A673 (cell line): ENCODE results near the gene MYO7A. TPM values are rescaled to one million over a fixed set of nuclear protein-coding genes. Genes with fewer than 3 reads are reported as not detected.

Experiments
- BruUV-seq: library from RNA; stranded (reverse); fragments of 400-500 nt; replicated peaks from 2 replicates; lab custom pipeline; 2021; lab: Mats Ljungman, UMichigan
- CTCF ChIA-PET: fragments of 300-600 bp; sonication (Branson Sonifier 250); formaldehyde crosslinking; loops from one replicate; lab custom pipeline; 2022; ENCODE audit warnings: antibody characterized with exemption; lab: Charles Lee
- POLR2A ChIA-PET: fragments of 300-600 bp; sonication (Branson Sonifier 250); formaldehyde crosslinking; loops from one replicate; lab custom pipeline; 2022; ENCODE audit warnings: antibody characterized with exemption; ENCODE audit not compliant: low non-redundant PET; lab: Charles Lee
- DNase-seq: peaks from one replicate; pipeline ENCODE4 v3.0.0-alpha.2; 2015; ENCODE audit warnings: low spot score
- H3K27ac ChIP-seq: fragments of 200-600 bp; sonication (generic); 2 replicates; pipeline ENCODE4 v1.5.1; 2016; ENCODE audit warnings: mixed run types, low read depth, mild to moderate bottlenecking, mixed read lengths, antibody characterized with exemption, low read length; ENCODE audit not compliant: poor library complexity, severe bottlenecking
- H3K27me3 ChIP-seq: fragments of 200-600 bp; sonication (generic); replicated peaks from 2 replicates; pipeline ENCODE4 v1.6.1; 2017; ENCODE audit warnings: mixed run types, low read depth, mild to moderate bottlenecking, mixed read lengths, antibody characterized with exemption, low read length; ENCODE audit not compliant: insufficient read depth, poor library complexity
- H3K36me3 ChIP-seq: fragments of 200-600 bp; sonication (generic); 2 replicates; pipeline ENCODE4 v1.6.1; 2016; ENCODE audit warnings: mixed run types, mild to moderate bottlenecking, mixed read lengths, antibody characterized with exemption, low read length; ENCODE audit not compliant: insufficient read depth, poor library complexity, severe bottlenecking
- H3K4me1 ChIP-seq: fragments of 200-600 bp; sonication (generic); 2 replicates; pipeline ENCODE4 v1.6.1; 2017; ENCODE audit warnings: mixed run types, mild to moderate bottlenecking, mixed read lengths, antibody characterized with exemption, low read length; ENCODE audit not compliant: insufficient read depth, poor library complexity, severe bottlenecking
- H3K4me3 ChIP-seq: fragments of 200-600 bp; sonication (generic); 2 replicates; pipeline ENCODE4 v1.5.1; 2016; ENCODE audit warnings: low read depth, mixed run types, mild to moderate bottlenecking, mixed read lengths, low read length; ENCODE audit not compliant: poor library complexity, severe bottlenecking
- H3K9me3 ChIP-seq: fragments of 200-600 bp; sonication (generic); 2 replicates; pipeline ENCODE4 v1.6.1; 2016; ENCODE audit warnings: mixed run types, low read depth, mild to moderate bottlenecking, mixed read lengths, antibody characterized with exemption, low read length; ENCODE audit not compliant: poor library complexity, severe bottlenecking
- EZH2 ChIP-seq: fragments of 200-600 bp; sonication (generic); IDR thresholded peaks from 2 replicates; pipeline ENCODE4 v1.6.1; 2017; ENCODE audit warnings: borderline replicate concordance, low read depth, mild to moderate bottlenecking, mixed read lengths, antibody characterized with exemption, low read length; ENCODE audit not compliant: poor library complexity, severe bottlenecking
- intact Hi-C: fragments of 100-400 bp; cut with micrococcal nuclease; formaldehyde crosslinking; loops from one replicate; pipeline ENCODE4 v1.10.0; 2022; ENCODE audit not compliant: unreplicated experiment
- total RNA-seq: library from RNA; stranded (reverse); gene quantifications from 2 replicates; pipeline ENCODE4 v1.2.3, GENCODE V29; 2021
- TF ChIP-seq, protein P1 (sequence below): fragments of 300-800, 200-600 bp; sonication (generic); conservative IDR thresholded peaks from 2 replicates; pipeline ENCODE4 v1.5.1; 2017; ENCODE audit warnings: low read depth, mild to moderate bottlenecking, antibody characterized with exemption, low read length, moderate library complexity, mixed read lengths

The MYO7A gene
- total RNA-seq, 1 experiment from 2014 or later, result not detected

DNA sequence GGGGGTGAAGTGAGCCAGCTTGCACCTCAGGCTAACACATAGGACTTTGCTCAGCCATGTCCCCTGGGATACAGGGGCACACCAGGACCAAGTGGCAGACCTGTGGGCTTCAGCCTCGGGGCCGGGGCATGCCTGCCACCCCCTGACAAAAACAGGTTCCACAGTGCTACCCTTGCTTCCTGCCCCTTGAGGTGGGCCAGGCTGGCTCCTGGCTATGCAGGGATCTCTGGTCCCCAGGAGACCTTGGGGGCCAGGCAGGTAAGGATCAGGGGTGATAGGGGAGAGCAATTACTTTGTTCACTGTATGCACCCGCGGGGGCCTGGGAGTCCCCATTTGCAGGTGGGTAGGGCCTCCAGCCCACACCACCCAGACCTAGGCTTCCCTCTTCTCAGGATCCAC, 2.4 kb upstream of the MYO7A start:
- Histone ChIP-seq H3K4me3 (no peak overlapping the region), H3K4me1 (no peaks in the 10 kb centered on the region), H3K9me3 (no peaks in the 10 kb centered on the region), H3K36me3 (no peaks in the 10 kb centered on the region), H3K27ac (no peak overlapping the region), H3K27me3 (no peaks in the 10 kb centered on the region)
- ChIA-PET POLR2A (no interaction called here), CTCF (no interaction called here)
- DNase-seq, result no peak
- no TSS peak for BruUV-seq
- intact Hi-C loops, result loop anchor here (2.0 to 5.0 kb wide), 2 partner anchors 423 to 492 kb away; no protein-coding TSS in a partner anchor
- TF ChIP-seq, protein P1, sequence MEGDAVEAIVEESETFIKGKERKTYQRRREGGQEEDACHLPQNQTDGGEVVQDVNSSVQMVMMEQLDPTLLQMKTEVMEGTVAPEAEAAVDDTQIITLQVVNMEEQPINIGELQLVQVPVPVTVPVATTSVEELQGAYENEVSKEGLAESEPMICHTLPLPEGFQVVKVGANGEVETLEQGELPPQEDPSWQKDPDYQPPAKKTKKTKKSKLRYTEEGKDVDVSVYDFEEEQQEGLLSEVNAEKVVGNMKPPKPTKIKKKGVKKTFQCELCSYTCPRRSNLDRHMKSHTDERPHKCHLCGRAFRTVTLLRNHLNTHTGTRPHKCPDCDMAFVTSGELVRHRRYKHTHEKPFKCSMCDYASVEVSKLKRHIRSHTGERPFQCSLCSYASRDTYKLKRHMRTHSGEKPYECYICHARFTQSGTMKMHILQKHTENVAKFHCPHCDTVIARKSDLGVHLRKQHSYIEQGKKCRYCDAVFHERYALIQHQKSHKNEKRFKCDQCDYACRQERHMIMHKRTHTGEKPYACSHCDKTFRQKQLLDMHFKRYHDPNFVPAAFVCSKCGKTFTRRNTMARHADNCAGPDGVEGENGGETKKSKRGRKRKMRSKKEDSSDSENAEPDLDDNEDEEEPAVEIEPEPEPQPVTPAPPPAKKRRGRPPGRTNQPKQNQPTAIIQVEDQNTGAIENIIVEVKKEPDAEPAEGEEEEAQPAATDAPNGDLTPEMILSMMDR, result no peak

DNA sequence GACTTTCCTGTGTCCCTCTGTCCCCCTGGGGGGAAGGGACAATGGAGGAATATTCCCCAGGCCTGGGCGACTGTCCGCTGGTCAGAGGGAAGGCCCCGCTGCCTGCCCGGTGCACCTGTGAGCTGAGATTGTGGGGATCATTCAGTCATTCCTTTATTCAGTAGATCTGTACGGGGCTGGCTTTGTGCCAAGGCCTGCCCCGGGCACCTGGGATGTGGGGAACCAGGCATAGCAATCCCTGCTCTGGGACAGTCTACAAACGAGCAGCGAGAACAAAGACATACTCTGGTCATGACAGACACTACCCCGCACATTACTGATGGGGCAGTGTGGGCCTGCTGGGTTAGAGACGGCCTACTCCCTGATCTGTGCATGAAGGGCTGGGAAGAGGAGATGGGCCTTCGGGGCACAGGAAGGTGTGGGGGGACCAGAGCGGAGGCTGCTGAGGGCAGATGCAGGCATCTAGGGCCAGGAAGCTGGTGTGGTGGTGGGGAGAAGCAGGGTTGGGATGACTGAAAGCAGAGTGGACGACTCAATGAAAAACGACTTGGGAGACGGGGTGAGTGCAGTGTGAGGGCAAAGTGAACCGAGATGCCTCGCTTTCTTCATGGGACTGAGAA, 1.8 kb upstream of the MYO7A start:
- H3K4me1 ChIP-seq, result no peaks in the 10 kb centered on the region
- CTCF ChIA-PET, result interaction anchor here (1.1 to 1.9 kb wide), 4 partner anchors 35 to 422 kb away, joined by 4 to 9 read pairs (median 5); no protein-coding TSS in a partner anchor
- H3K27ac ChIP-seq, result no peak overlapping the region
- intact Hi-C loops, result loop anchor here (2.0 to 5.0 kb wide), 2 partner anchors 423 to 491 kb away; no protein-coding TSS in a partner anchor
- H3K27me3 ChIP-seq, result no peaks in the 10 kb centered on the region
- BruUV-seq, result no TSS peak
- no peaks in the 10 kb centered on the region for H3K9me3 ChIP-seq
- H3K36me3 ChIP-seq, result no peaks in the 10 kb centered on the region
- POLR2A ChIA-PET, result no interaction called here
- TF ChIP-seq, protein P1, result no peak
- TF ChIP-seq EZH2, result no peak
- H3K4me3 ChIP-seq, result no peak overlapping the region
- DNase-seq, result no peak

DNA sequence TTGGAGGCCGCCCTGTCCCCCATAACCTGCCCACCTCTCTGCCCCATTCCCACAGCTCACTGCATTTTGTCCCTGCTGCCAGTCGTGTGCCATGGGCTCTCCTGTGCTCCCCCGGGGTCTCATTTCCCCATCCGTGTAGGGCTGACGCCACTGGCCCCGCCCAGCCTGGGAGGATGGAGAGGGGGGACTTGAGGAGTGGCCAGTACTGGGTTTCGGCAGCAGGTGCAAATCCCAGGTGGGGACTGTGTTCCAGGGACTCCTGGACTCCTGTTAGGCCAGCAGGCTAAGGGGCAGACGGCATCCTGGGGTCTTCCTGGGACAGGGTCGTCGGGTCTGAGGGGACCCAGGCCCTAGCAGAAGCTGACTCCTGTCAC, 1.2 kb upstream of the MYO7A start:
- no peak for DNase-seq
- Histone ChIP-seq H3K9me3 (no peaks in the 10 kb centered on the region), H3K27me3 (no peaks in the 10 kb centered on the region), H3K36me3 (no peaks in the 10 kb centered on the region), H3K4me3 (peak overlapping the region; percentile 43), H3K27ac (no peak overlapping the region), H3K4me1 (no peaks in the 10 kb centered on the region)
- TF ChIP-seq, protein P1, result no peak
- no TSS peak for BruUV-seq
- ChIA-PET POLR2A (no interaction called here), CTCF (interaction anchor here (0.6 to 1.9 kb wide), 9 partner anchors 12 to 493 kb away, joined by 3 to 9 read pairs (median 4); no protein-coding TSS in a partner anchor)
- intact Hi-C loops, result loop anchor here (1.0 to 5.0 kb wide), 3 partner anchors 60 to 490 kb away; no protein-coding TSS in a partner anchor
